ENCODE data around the gene TBC1D22A. TPM values are rescaled to one million over a fixed set of nuclear protein-coding genes. Genes with fewer than 3 reads are reported as not detected.

TBC1D22A gene
- total RNA-seq, 1 donor from 2014 or later, result 6.8 TPM

- H3K9me3 ChIP-seq (ENCODE audit: control insufficient read depth in 3 of 3, low read length in 3 of 3), result no peaks in the 10 kb centered on the region
- no peak overlapping the region for H3K4me3 ChIP-seq (ENCODE audit: low read length in 3 of 3)
- H3K27ac ChIP-seq (ENCODE audit: low read depth, low read length), result no peak overlapping the region
- H3K27me3 ChIP-seq (ENCODE audit: control insufficient read depth in 3 of 3, insufficient read depth in 3 of 3, low read length in 3 of 3), result no peaks in the 10 kb centered on the region
- peaks cover 14 to 25% (median 25%) of the 10 kb centered on the region in 3 donors for H3K4me1 ChIP-seq (ENCODE audit: control insufficient read depth in 3 of 3, insufficient read depth in 3 of 3, low read length in 3 of 3)
- no peak overlapping the region for H3K9ac ChIP-seq (ENCODE audit: low read depth in 1 of 3, low read length in 3 of 3)
- H3K36me3 ChIP-seq (ENCODE audit: control insufficient read depth in 3 of 3, insufficient read depth in 3 of 3, low read length in 3 of 3), result peaks cover 0 to 2% (median 2%) of the 10 kb centered on the region in 3 donors
These were observed 170.8 kb downstream of the TBC1D22A start for GRCh38 chr22:46933040-46933930.

GRCh38 chr22:46934172-46934745 is 171.8 kb downstream of the TBC1D22A start:
- no peaks in the 10 kb centered on the region for H3K27me3 ChIP-seq (ENCODE audit: control insufficient read depth in 3 of 3, insufficient read depth in 3 of 3, low read length in 3 of 3)
- H3K36me3 ChIP-seq (ENCODE audit: control insufficient read depth in 3 of 3, insufficient read depth in 3 of 3, low read length in 3 of 3), result peaks cover 0 to 2% (median 2%) of the 10 kb centered on the region in 3 donors
- no peak overlapping the region for H3K4me3 ChIP-seq (ENCODE audit: low read length in 3 of 3)
- no peak overlapping the region for H3K9ac ChIP-seq (ENCODE audit: low read depth in 1 of 3, low read length in 3 of 3)
- no peak overlapping the region for H3K27ac ChIP-seq (ENCODE audit: low read depth, low read length)
- no peaks in the 10 kb centered on the region for H3K9me3 ChIP-seq (ENCODE audit: control insufficient read depth in 3 of 3, low read length in 3 of 3)
- peaks cover 14 to 25% (median 25%) of the 10 kb centered on the region in 3 donors for H3K4me1 ChIP-seq (ENCODE audit: control insufficient read depth in 3 of 3, insufficient read depth in 3 of 3, low read length in 3 of 3)

- no peaks in the 10 kb centered on the region for H3K9me3 ChIP-seq (ENCODE audit: control insufficient read depth in 3 of 3, low read length in 3 of 3)
- no peak overlapping the region for H3K9ac ChIP-seq (ENCODE audit: low read depth in 1 of 3, low read length in 3 of 3)
- no peak overlapping the region for H3K4me3 ChIP-seq (ENCODE audit: low read length in 3 of 3)
- H3K27me3 ChIP-seq (ENCODE audit: control insufficient read depth in 3 of 3, insufficient read depth in 3 of 3, low read length in 3 of 3), result no peaks in the 10 kb centered on the region
- peaks cover 0 to 2% (median 2%) of the 10 kb centered on the region in 3 donors for H3K36me3 ChIP-seq (ENCODE audit: control insufficient read depth in 3 of 3, insufficient read depth in 3 of 3, low read length in 3 of 3)
- H3K4me1 ChIP-seq (ENCODE audit: control insufficient read depth in 3 of 3, insufficient read depth in 3 of 3, low read length in 3 of 3), result peaks cover 14 to 25% (median 25%) of the 10 kb centered on the region in 3 donors
- no peak overlapping the region for H3K27ac ChIP-seq (ENCODE audit: low read depth, low read length)
These were observed 172.5 kb downstream of the TBC1D22A start for GRCh38 chr22:46934746-46935491.

- peaks cover 0 to 2% (median 2%) of the 10 kb centered on the region in 3 donors for H3K36me3 ChIP-seq (ENCODE audit: control insufficient read depth in 3 of 3, insufficient read depth in 3 of 3, low read length in 3 of 3)
These were observed 173.3 kb downstream of the TBC1D22A start for GRCh38 chr22:46935506-46936377.

GRCh38 chr22:46936378-46936903 is 174.0 kb downstream of the TBC1D22A start:
- peak overlapping the region in 2 of 3 donors; percentile 16 to 30 for H3K9ac ChIP-seq (ENCODE audit: low read depth in 1 of 3, low read length in 3 of 3)
- no peak overlapping the region for H3K27ac ChIP-seq (ENCODE audit: low read depth, low read length)
- no peaks in the 10 kb centered on the region for H3K9me3 ChIP-seq (ENCODE audit: control insufficient read depth in 3 of 3, low read length in 3 of 3)
- no peaks in the 10 kb centered on the region for H3K27me3 ChIP-seq (ENCODE audit: control insufficient read depth in 3 of 3, insufficient read depth in 3 of 3, low read length in 3 of 3)
- peak overlapping the region in 1 of 3 donors; percentile 29 for H3K4me3 ChIP-seq (ENCODE audit: low read length in 3 of 3)
- peaks cover 14 to 25% (median 25%) of the 10 kb centered on the region in 3 donors for H3K4me1 ChIP-seq (ENCODE audit: control insufficient read depth in 3 of 3, insufficient read depth in 3 of 3, low read length in 3 of 3)
- peaks cover 0 to 2% (median 2%) of the 10 kb centered on the region in 3 donors for H3K36me3 ChIP-seq (ENCODE audit: control insufficient read depth in 3 of 3, insufficient read depth in 3 of 3, low read length in 3 of 3)

More at GRCh38 chr22:46935506-46936377, 173.3 kb downstream of the TBC1D22A start:
- H3K4me1 ChIP-seq (ENCODE audit: control insufficient read depth in 3 of 3, insufficient read depth in 3 of 3, low read length in 3 of 3), result peaks cover 14 to 25% (median 25%) of the 10 kb centered on the region in 3 donors
- no peaks in the 10 kb centered on the region for H3K9me3 ChIP-seq (ENCODE audit: control insufficient read depth in 3 of 3, low read length in 3 of 3)
- H3K27me3 ChIP-seq (ENCODE audit: control insufficient read depth in 3 of 3, insufficient read depth in 3 of 3, low read length in 3 of 3), result no peaks in the 10 kb centered on the region
- H3K27ac ChIP-seq (ENCODE audit: low read depth, low read length), result no peak overlapping the region
- H3K4me3 ChIP-seq (ENCODE audit: low read length in 3 of 3), result peak overlapping the region in 1 of 3 donors; percentile 13
- H3K9ac ChIP-seq (ENCODE audit: low read depth in 1 of 3, low read length in 3 of 3), result peak overlapping the region in 1 of 3 donors; percentile 14

GRCh38 chr22:46937185-46937584 is 174.7 kb downstream of the TBC1D22A start:
- H3K9ac ChIP-seq (ENCODE audit: low read depth in 1 of 3, low read length in 3 of 3), result no peak overlapping the region

GRCh38 chr22:46937939-46938338 is 175.5 kb downstream of the TBC1D22A start:
- H3K27ac ChIP-seq (ENCODE audit: low read depth, low read length), result no peak overlapping the region
- peaks cover 0 to 2% (median 0%) of the 10 kb centered on the region in 3 donors for H3K36me3 ChIP-seq (ENCODE audit: control insufficient read depth in 3 of 3, insufficient read depth in 3 of 3, low read length in 3 of 3)
- H3K4me1 ChIP-seq (ENCODE audit: control insufficient read depth in 3 of 3, insufficient read depth in 3 of 3, low read length in 3 of 3), result peaks cover 14 to 25% (median 25%) of the 10 kb centered on the region in 3 donors
- no peaks in the 10 kb centered on the region for H3K9me3 ChIP-seq (ENCODE audit: control insufficient read depth in 3 of 3, low read length in 3 of 3)
- H3K4me3 ChIP-seq (ENCODE audit: low read length in 3 of 3), result no peak overlapping the region
- no peaks in the 10 kb centered on the region for H3K27me3 ChIP-seq (ENCODE audit: control insufficient read depth in 3 of 3, insufficient read depth in 3 of 3, low read length in 3 of 3)
- no peak overlapping the region for H3K9ac ChIP-seq (ENCODE audit: low read depth in 1 of 3, low read length in 3 of 3)

More at GRCh38 chr22:46937185-46937584, 174.7 kb downstream of the TBC1D22A start:
- Histone ChIP-seq H3K27me3 (ENCODE audit: control insufficient read depth in 3 of 3, insufficient read depth in 3 of 3, low read length in 3 of 3) (no peaks in the 10 kb centered on the region), H3K27ac (ENCODE audit: low read depth, low read length) (no peak overlapping the region), H3K9me3 (ENCODE audit: control insufficient read depth in 3 of 3, low read length in 3 of 3) (no peaks in the 10 kb centered on the region), H3K4me3 (ENCODE audit: low read length in 3 of 3) (no peak overlapping the region), H3K36me3 (ENCODE audit: control insufficient read depth in 3 of 3, insufficient read depth in 3 of 3, low read length in 3 of 3) (peaks cover 0 to 2% (median 0%) of the 10 kb centered on the region in 3 donors), H3K4me1 (ENCODE audit: control insufficient read depth in 3 of 3, insufficient read depth in 3 of 3, low read length in 3 of 3) (peaks cover 14 to 25% (median 25%) of the 10 kb centered on the region in 3 donors)

GRCh38 chr22:46941968-46942798 is 179.7 kb downstream of the TBC1D22A start:
- Histone ChIP-seq H3K27me3 (ENCODE audit: control insufficient read depth in 3 of 3, insufficient read depth in 3 of 3, low read length in 3 of 3) (no peaks in the 10 kb centered on the region), H3K27ac (ENCODE audit: low read depth, low read length) (peak overlapping the region; percentile 65), H3K4me1 (ENCODE audit: control insufficient read depth in 3 of 3, insufficient read depth in 3 of 3, low read length in 3 of 3) (peaks cover 0 to 3% (median 0%) of the 10 kb centered on the region in 3 donors), H3K4me3 (ENCODE audit: low read length in 3 of 3) (peak overlapping the region in 1 of 3 donors; percentile 60), H3K36me3 (ENCODE audit: control insufficient read depth in 3 of 3, insufficient read depth in 3 of 3, low read length in 3 of 3) (peaks cover 0 to 2% (median 0%) of the 10 kb centered on the region in 3 donors), H3K9me3 (ENCODE audit: control insufficient read depth in 3 of 3, low read length in 3 of 3) (no peaks in the 10 kb centered on the region), H3K9ac (ENCODE audit: low read depth in 1 of 3, low read length in 3 of 3) (no peak overlapping the region)
